ENCODE data around the gene THBD.

DNA sequence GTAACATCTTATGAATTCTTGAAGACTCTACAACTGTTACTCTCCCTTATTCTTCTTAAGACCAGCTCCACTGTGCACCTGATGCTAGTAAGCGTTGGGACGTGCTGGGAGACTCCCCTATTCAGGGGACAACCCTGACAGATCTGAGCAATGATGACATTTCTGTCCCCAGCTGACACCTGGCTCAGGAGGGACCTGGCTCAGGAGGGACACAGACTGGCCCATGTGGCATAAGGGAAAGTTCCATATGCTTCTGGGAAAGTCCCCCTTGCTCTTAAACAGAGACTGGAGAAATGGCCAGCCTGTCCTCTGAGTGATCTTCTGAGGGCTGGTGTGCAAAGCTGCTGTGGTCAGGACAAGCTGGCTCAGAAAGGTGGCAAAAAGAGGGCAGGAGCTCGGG lies 46.6 kb upstream of the THBD start:
- TF ChIP-seq POLR2A (IDR thresholded peaks at IDR 0.05; ENCODE audit: low read length) (no peak), GATA1 (IDR thresholded peaks at IDR 0.05; ENCODE audit: low read depth, low read length) (no peak)
